HepG2 (cell line): Measurements from ENCODE around the gene CEP44.

ENCODE experiments used
- SP1 ChIP-seq, 2 experiments: fragments of 450-650 bp in 1 of 2; sonication (generic) in 1 of 2; formaldehyde crosslinking in 1 of 2; IDR thresholded peaks; 2 replicates each; pipeline versions ENCODE4 v1.4.0 to v1.6.1; 2016 to 2020; ENCODE audit warnings: missing genetic modification reagents in 1 of 2
- TF ChIP-seq, protein P1 (sequence below): sonication (generic); formaldehyde crosslinking; IDR thresholded peaks from 2 replicates; pipeline ENCODE4 v1.5.0; 2020; ENCODE audit warnings: mild to moderate bottlenecking, missing genetic modification reagents
- TF ChIP-seq, protein P2 (sequence below): sonication (generic); formaldehyde crosslinking; IDR thresholded peaks from 2 replicates; pipeline ENCODE4 v1.5.0; 2020; ENCODE audit warnings: mild to moderate bottlenecking, missing genetic modification reagents, moderate library complexity

DNA sequence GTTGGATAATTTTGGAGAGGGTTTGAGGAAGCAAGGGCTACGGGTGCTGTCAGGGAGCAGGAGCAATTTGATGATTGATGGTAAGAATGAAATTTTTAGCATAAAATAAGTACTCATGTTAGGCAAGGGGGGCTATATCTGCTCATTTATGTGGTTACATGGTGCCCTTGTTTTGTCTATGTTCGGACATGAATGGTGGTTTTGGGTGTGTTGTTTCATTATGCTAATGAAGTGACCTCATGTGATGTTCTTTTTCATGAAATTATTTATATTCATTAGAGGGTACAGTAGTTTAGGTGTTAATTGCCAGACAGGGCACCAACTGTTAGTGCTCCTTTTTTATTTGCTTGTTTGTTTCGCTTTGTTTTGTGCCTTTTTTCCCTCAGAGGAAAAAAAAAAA, 29.3 kb downstream of the CEP44 start:
- TF ChIP-seq, protein P1, sequence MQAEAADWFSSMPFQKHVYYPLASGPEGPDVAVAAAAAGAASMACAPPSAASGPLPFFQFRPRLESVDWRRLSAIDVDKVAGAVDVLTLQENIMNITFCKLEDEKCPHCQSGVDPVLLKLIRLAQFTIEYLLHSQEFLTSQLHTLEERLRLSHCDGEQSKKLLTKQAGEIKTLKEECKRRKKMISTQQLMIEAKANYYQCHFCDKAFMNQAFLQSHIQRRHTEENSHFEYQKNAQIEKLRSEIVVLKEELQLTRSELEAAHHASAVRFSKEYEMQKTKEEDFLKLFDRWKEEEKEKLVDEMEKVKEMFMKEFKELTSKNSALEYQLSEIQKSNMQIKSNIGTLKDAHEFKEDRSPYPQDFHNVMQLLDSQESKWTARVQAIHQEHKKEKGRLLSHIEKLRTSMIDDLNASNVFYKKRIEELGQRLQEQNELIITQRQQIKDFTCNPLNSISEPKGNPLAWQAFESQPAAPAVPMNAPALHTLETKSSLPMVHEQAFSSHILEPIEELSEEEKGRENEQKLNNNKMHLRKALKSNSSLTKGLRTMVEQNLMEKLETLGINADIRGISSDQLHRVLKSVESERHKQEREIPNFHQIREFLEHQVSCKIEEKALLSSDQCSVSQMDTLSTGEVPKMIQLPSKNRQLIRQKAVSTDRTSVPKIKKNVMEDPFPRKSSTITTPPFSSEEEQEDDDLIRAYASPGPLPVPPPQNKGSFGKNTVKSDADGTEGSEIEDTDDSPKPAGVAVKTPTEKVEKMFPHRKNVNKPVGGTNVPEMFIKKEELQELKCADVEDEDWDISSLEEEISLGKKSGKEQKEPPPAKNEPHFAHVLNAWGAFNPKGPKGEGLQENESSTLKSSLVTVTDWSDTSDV (CRISPR knock-in tag) = no peak
- TF ChIP-seq, protein P2, sequence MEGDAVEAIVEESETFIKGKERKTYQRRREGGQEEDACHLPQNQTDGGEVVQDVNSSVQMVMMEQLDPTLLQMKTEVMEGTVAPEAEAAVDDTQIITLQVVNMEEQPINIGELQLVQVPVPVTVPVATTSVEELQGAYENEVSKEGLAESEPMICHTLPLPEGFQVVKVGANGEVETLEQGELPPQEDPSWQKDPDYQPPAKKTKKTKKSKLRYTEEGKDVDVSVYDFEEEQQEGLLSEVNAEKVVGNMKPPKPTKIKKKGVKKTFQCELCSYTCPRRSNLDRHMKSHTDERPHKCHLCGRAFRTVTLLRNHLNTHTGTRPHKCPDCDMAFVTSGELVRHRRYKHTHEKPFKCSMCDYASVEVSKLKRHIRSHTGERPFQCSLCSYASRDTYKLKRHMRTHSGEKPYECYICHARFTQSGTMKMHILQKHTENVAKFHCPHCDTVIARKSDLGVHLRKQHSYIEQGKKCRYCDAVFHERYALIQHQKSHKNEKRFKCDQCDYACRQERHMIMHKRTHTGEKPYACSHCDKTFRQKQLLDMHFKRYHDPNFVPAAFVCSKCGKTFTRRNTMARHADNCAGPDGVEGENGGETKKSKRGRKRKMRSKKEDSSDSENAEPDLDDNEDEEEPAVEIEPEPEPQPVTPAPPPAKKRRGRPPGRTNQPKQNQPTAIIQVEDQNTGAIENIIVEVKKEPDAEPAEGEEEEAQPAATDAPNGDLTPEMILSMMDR (CRISPR knock-in tag) = no peak
- no peak for TF ChIP-seq SP1 (IDR thresholded peaks at IDR 0.05)
- no peak for TF ChIP-seq SP1 (CRISPR knock-in tag; IDR thresholded peaks at IDR 0.05)
